GM19099 (cell line): Measurements from ENCODE around the gene ECEL1.

ENCODE experiments used
- POLR2A ChIP-seq: IDR thresholded peaks from 3 replicates; pipeline ENCODE4 v1.6.1; 2011; ENCODE audit warnings: low read depth; ENCODE audit not compliant: insufficient read length; ENCODE audit errors: extremely low read depth

Gene ECEL1

GRCh38 chr2:232432598-232433184 lies 54.9 kb downstream of the ECEL1 start:
- no peak for TF ChIP-seq POLR2A

DNA sequence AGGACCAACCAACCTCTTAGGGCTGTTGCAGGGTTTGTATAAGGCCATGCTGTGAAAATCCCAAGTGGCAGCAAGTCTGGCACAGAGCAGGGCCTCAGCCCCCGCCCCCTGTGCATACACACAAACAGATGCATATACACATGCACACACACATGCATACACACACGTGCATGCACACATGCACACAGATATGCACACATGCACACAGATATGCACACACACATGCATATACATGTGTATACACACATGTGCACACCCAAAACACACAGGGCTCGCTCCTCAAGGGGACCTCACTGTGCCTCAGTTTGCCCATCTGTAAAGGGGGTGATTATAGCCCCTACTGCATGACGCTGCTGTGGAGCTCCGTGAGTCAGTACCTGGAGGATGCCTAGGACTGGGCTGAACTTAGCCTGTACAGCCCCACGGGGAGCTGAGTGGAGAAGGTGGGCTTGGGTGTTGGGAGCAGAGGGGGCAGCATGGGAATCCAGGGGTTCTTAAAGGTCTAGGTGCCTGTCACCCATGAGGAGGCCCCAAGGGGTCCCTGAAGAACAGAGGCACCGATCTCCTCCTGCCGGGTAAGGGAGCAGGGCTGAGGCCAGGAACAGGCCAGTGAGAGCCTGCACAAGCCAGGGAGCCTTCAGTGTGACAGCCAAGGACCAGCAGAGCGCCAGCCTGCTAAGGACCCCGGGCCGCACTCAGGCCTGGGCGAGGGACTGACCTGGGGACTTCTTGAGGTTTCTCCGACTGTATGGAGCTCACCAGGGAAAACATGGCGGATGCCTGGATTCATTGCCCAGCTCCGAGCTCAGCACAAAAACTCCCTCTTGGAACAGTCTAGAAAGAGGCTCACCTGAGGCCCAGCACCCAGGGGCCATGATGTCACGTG lies 55.7 kb downstream of the ECEL1 start:
- no peak for TF ChIP-seq POLR2A
